Spleen (tissue), 7 donors: ENCODE data around the gene TMEM256.

Experiments used
- POLR2A ChIP-seq, 3 donors: fragments of 450-650 bp; IDR thresholded peaks; one replicate each; pipeline ENCODE4 v1.5.1; 2017; ENCODE audit warnings: antibody characterized with exemption in 3 of 3, mild to moderate bottlenecking in 1 of 3
- POLR2AphosphoS5 ChIP-seq, 3 donors: sonication (generic); formaldehyde crosslinking; IDR thresholded peaks; one replicate each; pipeline ENCODE4 v1.5.1; 2017; ENCODE audit warnings: antibody characterized with exemption in 3 of 3
- TF ChIP-seq, protein P1 (sequence below), 11 experiments: fragments of 200-600 bp in 7 of 11; fragments of 450-650 bp in 4 of 11; sonication (generic) in 4 of 11; IDR thresholded peaks in 8 of 11; conservative IDR thresholded peaks in 3 of 11; 1 replicate in 7 of 11; 2 replicates in 4 of 11; pipeline versions ENCODE4 v1.4.0 to v1.8.0; 2016 to 2021; ENCODE audit warnings: antibody characterized with exemption in 11 of 11, inconsistent platforms in 4 of 11, mild to moderate bottlenecking in 1 of 11
- donor health status: DM: no; HTN: no; CAD: no; lungs with moderate emphysema.
- donor health status: DM: no; HTN: no; CAD: no.
- donor health status: DM: no; HTN: no; CAD: no.

DNA sequence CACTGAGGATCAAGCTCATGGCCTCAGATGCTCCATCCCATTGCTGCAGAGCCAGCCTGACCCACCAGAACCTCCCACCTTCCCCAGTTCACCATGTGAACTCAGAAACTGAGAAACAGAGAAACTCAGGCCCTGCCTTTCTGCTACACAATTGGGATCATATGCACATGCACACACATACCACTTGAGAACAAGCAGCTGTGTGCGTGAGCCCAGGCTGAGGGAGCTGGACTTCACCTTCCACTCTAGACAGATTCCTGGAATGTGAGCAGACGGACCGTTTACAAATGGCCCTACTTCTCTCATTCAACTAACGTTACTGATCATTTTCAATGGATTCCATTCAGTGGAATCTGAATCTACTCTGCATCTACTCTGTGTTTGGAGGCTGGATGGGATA lies 19.8 kb upstream of the TMEM256 start:
- TF ChIP-seq, protein P1, sequence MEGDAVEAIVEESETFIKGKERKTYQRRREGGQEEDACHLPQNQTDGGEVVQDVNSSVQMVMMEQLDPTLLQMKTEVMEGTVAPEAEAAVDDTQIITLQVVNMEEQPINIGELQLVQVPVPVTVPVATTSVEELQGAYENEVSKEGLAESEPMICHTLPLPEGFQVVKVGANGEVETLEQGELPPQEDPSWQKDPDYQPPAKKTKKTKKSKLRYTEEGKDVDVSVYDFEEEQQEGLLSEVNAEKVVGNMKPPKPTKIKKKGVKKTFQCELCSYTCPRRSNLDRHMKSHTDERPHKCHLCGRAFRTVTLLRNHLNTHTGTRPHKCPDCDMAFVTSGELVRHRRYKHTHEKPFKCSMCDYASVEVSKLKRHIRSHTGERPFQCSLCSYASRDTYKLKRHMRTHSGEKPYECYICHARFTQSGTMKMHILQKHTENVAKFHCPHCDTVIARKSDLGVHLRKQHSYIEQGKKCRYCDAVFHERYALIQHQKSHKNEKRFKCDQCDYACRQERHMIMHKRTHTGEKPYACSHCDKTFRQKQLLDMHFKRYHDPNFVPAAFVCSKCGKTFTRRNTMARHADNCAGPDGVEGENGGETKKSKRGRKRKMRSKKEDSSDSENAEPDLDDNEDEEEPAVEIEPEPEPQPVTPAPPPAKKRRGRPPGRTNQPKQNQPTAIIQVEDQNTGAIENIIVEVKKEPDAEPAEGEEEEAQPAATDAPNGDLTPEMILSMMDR (IDR thresholded peaks at IDR 0.05 in 8 of 11, conservative IDR thresholded peaks at IDR 0.05 in 3 of 11), result no peak
- TF ChIP-seq POLR2A (IDR thresholded peaks at IDR 0.05) (no peak), POLR2AphosphoS5 (IDR thresholded peaks at IDR 0.05) (no peak)
